Breast epithelium (tissue), 4 donors: ENCODE measurements around the gene UBE2M. TPM values are rescaled to one million over a fixed set of nuclear protein-coding genes. Genes with fewer than 3 reads are reported as not detected.

ENCODE experiments used
- DNase-seq, 2 donors: peaks; one replicate each; pipeline ENCODE4 v3.0.0-alpha.2; 2019; ENCODE audit warnings: low spot score in 2 of 2
- H3K27ac ChIP-seq, 2 donors: fragments of 200-600 bp; sonication (generic) in 1 of 2; one replicate each; pipeline ENCODE4 v1.5.1; 2016 to 2019; ENCODE audit warnings: mild to moderate bottlenecking in 1 of 2
- H3K27me3 ChIP-seq, 2 donors: fragments of 200-600 bp; sonication (generic) in 1 of 2; one replicate each; pipeline versions ENCODE4 v1.5.1 to v1.6.0; 2017 to 2019; ENCODE audit warnings: control low read depth in 1 of 2, mild to moderate bottlenecking in 1 of 2
- H3K36me3 ChIP-seq: fragments of 200-600 bp; one replicate; pipeline ENCODE4 v1.5.1; 2019
- H3K4me1 ChIP-seq, 2 donors: fragments of 200-600 bp; sonication (generic); one replicate each; pipeline ENCODE4 v1.5.1; 2016 to 2019; ENCODE audit warnings: control low read depth in 1 of 2
- H3K4me3 ChIP-seq, 3 donors: fragments of 200-600 bp; sonication (generic); 1 replicate in 2 of 3; 2 replicates in 1 of 3; pipeline ENCODE4 v1.5.1; 2016 to 2019; ENCODE audit warnings: mild to moderate bottlenecking in 3 of 3, moderate library complexity in 2 of 3
- H3K9me3 ChIP-seq, 2 donors: fragments of 200-600 bp; sonication (generic) in 1 of 2; one replicate each; pipeline ENCODE4 v1.5.1; 2016 to 2019; ENCODE audit warnings: control low read depth in 1 of 2
- POLR2A ChIP-seq: fragments of 450-650 bp; IDR thresholded peaks from one replicate; pipeline ENCODE4 v1.6.1; 2016; ENCODE audit warnings: antibody characterized with exemption, mild to moderate bottlenecking, moderate library complexity
- POLR2AphosphoS5 ChIP-seq, 3 donors: sonication (generic); formaldehyde crosslinking; IDR thresholded peaks; one replicate each; pipeline ENCODE4 v1.6.1; 2017; ENCODE audit warnings: antibody characterized with exemption in 3 of 3
- intact Hi-C: fragments of 100-400 bp; cut with DNase I; formaldehyde crosslinking; loops from one replicate; pipeline ENCODE4 v1.15.1; 2023; ENCODE audit warnings: low total_unique reads
- total RNA-seq, 3 donors: library from RNA; depleted of rRNA; stranded (reverse); fragments of >200 nt; gene quantifications; one replicate each; pipeline ENCODE4 v1.1.0, GENCODE V29; 2016
- TF ChIP-seq, protein P1 (sequence below), 3 donors: fragments of 450-650 bp; IDR thresholded peaks; one replicate each; pipeline ENCODE4 v1.5.1; 2016 to 2017; ENCODE audit warnings: antibody characterized with exemption in 3 of 3, mild to moderate bottlenecking in 3 of 3, moderate library complexity in 3 of 3

Gene UBE2M
- total RNA-seq, 3 donors from 2014 or later: 19.0 to 21.3 (median 19.3) TPM

DNA sequence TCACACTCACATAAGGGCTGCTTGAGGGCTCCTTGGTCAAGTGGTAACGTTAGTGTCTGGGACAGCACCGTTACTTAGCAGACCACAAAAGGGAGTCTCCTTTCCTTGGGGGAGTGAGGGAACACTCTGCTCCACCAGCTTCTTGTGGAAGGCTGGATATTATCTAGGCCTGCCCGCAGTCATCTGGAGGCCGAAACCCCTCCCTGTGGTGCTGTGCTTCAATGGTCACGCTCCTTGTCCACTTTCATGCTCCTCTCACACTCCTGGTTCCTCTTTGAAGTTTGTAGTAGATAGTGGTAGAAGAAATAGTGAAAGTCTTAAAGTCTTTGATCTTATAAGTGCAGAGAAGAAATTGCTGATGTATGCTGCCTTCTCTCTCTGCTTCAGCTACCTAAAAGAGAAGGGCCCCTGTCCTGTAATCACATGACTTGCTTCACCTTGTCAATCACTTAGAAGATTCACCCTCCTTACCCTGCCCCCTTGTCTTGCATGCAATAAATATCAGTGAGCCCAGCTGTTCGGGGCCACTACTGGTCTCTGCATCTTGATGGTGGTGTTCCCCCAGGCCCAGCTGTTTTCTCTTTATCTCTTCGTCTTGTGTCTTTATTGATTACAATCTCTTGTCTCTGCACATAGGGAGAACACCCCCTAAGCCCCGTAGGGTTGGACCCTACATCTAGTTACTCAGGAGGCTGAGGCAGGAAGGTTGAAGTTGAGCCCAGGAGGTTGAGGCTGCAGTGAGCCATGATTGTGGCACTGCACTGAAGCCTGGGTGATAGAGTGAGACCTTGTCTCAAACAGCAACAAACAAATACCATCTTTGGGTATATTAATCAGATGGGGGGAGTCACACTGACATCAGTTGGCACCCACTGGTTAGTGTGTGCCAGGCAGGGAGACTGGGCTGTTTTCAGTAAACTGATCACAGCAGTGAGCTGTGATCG lies 26.4 kb upstream of the UBE2M start:
- DNase-seq: no peak
- no peaks in the 10 kb centered on the region for H3K36me3 ChIP-seq
- no peak overlapping the region for H3K4me3 ChIP-seq
- H3K27me3 ChIP-seq: no peaks in the 10 kb centered on the region
- H3K27ac ChIP-seq: no peak overlapping the region
- TF ChIP-seq POLR2AphosphoS5 (IDR thresholded peaks at IDR 0.05): no peak
- no peaks in the 10 kb centered on the region for H3K9me3 ChIP-seq
- H3K4me1 ChIP-seq: no peaks in the 10 kb centered on the region
- intact Hi-C loops: no loop called here

DNA sequence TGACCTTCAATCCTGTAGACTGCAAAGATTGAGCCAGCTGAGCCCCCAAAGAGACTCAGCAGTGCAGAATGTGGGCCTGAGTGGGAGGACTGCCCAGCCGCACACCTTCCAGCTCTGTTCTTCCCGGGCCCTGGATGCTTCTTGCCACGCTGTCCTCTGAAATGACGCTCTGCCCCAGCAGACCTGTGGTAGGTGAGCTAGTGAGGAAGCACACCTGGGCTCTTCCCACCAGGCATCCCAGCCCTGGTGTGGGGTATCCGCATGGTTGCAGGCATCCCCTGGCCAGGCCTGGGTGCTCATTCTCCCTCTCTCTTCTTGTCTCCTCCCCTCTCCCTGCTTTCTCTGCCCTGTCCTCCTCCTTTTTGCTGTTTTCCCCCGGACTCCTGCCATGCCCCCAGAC lies 24.6 kb upstream of the UBE2M start:
- Histone ChIP-seq H3K4me3 (no peak overlapping the region), H3K27ac (no peak overlapping the region), H3K27me3 (no peaks in the 10 kb centered on the region), H3K4me1 (no peaks in the 10 kb centered on the region), H3K9me3 (no peaks in the 10 kb centered on the region), H3K36me3 (no peaks in the 10 kb centered on the region)
- intact Hi-C loops: no loop called here
- peak in 1 of 2 donors; percentile 12 for DNase-seq
- TF ChIP-seq, protein P1, sequence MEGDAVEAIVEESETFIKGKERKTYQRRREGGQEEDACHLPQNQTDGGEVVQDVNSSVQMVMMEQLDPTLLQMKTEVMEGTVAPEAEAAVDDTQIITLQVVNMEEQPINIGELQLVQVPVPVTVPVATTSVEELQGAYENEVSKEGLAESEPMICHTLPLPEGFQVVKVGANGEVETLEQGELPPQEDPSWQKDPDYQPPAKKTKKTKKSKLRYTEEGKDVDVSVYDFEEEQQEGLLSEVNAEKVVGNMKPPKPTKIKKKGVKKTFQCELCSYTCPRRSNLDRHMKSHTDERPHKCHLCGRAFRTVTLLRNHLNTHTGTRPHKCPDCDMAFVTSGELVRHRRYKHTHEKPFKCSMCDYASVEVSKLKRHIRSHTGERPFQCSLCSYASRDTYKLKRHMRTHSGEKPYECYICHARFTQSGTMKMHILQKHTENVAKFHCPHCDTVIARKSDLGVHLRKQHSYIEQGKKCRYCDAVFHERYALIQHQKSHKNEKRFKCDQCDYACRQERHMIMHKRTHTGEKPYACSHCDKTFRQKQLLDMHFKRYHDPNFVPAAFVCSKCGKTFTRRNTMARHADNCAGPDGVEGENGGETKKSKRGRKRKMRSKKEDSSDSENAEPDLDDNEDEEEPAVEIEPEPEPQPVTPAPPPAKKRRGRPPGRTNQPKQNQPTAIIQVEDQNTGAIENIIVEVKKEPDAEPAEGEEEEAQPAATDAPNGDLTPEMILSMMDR (IDR thresholded peaks at IDR 0.05): no peak
- TF ChIP-seq POLR2AphosphoS5 (IDR thresholded peaks at IDR 0.05): no peak
- no peak for TF ChIP-seq POLR2A

DNA sequence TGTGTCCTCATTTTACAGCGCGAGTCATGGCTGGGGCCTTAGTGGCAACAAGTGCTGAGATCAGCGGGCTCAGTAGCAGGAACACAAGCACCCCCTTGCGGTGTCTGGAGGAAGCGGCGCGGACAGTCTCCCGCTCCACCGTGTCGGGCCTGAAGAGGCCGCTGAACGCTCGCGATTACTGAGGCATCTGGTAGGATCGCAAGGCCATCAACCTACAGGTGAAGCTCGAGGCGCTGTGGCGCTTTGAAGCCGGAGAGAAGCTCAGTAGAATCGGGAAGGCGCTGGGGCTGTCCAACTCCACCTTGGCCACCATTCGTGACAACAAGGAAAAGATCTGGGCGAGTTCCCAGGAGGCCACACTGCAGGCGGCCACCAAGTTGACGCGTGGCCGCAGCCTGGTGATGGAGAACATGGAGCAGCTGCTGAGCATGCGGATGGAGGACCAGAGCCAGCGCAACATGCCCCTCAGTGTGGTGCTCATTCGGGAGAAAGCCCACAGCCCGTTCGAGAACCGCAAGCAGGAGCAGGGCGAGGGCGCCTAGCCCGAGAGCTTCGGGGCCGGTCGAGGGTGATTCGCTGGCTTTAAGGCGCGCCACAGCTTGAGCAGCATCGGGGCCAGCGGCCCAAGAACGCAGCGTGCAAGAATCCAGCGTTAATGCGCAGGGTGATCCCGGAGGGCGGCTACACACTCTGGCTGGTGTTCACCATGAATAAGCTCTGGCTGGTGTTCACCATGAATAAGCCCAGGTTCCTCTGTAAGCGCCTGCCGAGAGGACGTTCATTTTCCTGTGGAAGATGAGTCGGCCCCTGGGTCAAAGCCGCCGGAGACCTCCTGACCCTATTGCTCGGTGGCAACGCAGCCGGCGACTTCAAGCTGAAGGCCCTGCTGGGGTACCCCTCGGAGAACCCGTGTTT lies 23.1 kb upstream of the UBE2M start:
- DNase-seq: peak in 1 of 2 donors; percentile 80
- H3K27me3 ChIP-seq: no peaks in the 10 kb centered on the region
- no peak overlapping the region for H3K4me3 ChIP-seq
- TF ChIP-seq POLR2AphosphoS5 (IDR thresholded peaks at IDR 0.05) (peak in 2 of 3 donors; percentile 15 to 53), POLR2A (no peak)
- TF ChIP-seq, protein P1 (IDR thresholded peaks at IDR 0.05): peak; percentile 58 to 84 (median 82)
- H3K36me3 ChIP-seq: no peaks in the 10 kb centered on the region
- no peaks in the 10 kb centered on the region for H3K4me1 ChIP-seq
- intact Hi-C loops: no loop called here
- no peaks in the 10 kb centered on the region for H3K9me3 ChIP-seq
- H3K27ac ChIP-seq: peak overlapping the region in 1 of 2 donors; percentile 68

DNA sequence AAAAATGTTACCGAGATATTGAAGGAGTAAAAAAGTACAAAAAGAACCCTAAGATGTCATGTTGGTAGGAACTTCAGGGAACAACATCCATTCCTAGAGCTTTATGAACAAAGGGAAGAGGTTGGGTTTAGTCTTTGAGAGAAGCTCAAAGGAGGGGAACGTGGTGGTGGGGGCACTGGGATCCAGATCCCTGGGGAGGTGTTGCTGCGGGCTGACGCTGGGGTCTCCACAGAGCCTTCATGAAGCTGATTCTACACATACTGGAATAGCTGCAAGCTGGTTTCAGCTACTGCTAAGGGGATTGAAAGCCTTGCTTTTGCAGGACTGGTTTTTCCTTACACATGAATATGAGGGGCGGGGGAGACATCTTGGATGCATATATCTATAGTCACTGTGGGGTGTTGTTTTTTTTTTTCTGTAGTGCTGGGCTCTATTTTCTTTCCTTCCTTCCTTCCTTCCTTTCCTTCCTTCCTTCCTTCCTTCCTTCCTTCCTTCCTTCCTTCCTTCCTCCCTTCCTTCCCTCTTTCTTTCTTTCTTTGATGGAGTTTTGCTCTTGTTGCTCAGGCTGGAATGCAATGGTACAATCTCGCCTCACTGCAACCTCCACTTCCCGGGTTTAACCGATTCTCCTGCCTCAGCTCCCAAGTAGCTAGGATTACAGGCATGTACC lies 21.2 kb upstream of the UBE2M start:
- intact Hi-C loops: no loop called here
- H3K9me3 ChIP-seq: no peaks in the 10 kb centered on the region
- no peaks in the 10 kb centered on the region for H3K4me1 ChIP-seq
- H3K27me3 ChIP-seq: no peaks in the 10 kb centered on the region
- no peak overlapping the region for H3K4me3 ChIP-seq
- H3K36me3 ChIP-seq: no peaks in the 10 kb centered on the region
- no peak for DNase-seq
- H3K27ac ChIP-seq: no peak overlapping the region
- TF ChIP-seq, protein P1 (IDR thresholded peaks at IDR 0.05): no peak
- TF ChIP-seq POLR2AphosphoS5 (IDR thresholded peaks at IDR 0.05): no peak
- no peak for TF ChIP-seq POLR2A
